GM21360 (cell line): ENCODE data around the gene FMOD.
A peak's percentile ranks its signal among the peaks of the same experiment; 100 is the strongest.
"Not testable (repeated sequence)": the region's sequence is repeated elsewhere in the genome, so short reads cannot be mapped to it uniquely, and the experiment has no call there.

Experiments
- ATAC-seq: cut with Tn5 transposase; IDR thresholded peaks from one replicate; pipeline ENCODE4 v1.9.1; 2021; ENCODE audit warnings: mild to moderate bottlenecking, moderate library complexity; ENCODE audit not compliant: unreplicated experiment

FMOD gene

DNA sequence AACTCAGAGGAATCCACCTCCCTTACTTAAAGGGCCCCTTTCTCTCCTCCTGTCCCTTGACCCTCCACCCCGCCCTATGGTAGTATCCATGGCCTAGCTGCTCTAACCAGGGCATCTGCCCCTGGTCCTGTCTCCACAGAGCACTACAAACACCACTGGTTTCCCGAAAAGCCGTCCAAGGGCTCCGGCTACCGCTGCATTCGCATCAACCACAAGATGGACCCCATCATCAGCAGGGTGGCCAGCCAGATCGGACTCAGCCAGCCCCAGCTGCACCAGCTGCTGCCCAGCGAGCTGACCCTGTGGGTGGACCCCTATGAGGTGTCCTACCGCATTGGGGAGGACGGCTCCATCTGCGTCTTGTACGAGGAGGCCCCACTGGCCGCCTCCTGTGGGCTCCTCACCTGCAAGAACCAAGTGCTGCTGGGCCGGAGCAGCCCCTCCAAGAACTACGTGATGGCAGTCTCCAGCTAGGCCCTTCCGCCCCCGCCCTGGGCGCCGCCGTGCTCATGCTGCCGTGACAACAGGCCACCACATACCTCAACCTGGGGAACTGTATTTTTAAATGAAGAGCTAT lies 43.9 kb downstream of the FMOD start:
- no peak for ATAC-seq

DNA sequence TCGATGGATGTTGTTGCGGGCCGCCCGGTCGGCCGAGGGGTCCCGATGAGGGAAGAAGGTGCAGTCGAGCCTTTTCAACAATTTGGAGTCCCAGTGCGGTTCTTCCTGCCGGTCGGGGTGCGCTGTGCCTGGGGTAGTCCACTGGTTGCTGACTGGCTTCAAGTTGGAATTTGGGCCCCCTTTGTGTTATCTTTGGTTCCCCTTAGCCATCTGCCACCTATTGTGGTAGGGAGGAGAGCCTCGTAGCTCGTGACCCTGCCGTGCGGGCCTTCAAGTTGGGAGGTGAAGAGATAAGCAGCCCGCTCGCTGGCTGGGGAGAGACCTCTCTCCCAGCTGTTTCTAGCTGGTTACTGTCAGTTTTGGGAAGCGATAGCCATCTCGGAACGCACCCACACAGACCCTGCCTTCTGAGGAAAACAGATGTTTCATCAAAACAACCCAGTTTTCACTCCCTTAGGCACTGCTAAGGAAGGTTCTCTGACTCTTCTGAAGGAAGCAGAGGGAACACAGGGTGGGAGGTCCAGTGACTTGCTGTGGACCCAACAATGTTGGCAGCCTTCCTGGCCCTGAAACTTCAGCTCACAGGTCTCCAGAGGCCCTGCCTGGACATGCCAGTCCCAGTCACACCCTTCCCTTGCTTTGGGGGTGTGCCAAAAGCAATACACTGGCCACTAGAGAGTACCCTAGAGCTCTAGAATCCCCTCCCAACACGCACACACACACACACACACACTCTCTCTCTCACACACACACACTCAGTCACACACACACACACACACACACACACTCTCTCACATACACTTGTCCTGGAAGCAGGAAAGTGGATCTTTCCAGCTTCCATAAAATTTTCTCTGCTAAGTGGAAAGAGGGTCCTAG lies 44.6 kb downstream of the FMOD start:
- no peak for ATAC-seq

DNA sequence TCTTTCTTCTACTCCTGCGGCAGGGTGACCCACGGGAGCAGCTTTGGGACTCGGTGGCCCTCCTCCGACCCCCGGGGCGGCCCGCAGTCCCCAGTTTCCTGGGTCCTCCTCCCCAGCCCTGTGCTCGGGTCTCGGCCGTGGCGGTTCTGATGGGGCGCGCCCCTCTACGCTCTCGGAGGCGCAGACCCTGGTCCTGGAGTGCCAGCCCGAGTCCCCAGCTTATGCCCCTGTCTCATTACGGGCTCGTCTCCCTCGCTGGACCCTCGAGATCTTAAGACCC lies 45.2 kb downstream of the FMOD start:
- no peak for ATAC-seq

DNA sequence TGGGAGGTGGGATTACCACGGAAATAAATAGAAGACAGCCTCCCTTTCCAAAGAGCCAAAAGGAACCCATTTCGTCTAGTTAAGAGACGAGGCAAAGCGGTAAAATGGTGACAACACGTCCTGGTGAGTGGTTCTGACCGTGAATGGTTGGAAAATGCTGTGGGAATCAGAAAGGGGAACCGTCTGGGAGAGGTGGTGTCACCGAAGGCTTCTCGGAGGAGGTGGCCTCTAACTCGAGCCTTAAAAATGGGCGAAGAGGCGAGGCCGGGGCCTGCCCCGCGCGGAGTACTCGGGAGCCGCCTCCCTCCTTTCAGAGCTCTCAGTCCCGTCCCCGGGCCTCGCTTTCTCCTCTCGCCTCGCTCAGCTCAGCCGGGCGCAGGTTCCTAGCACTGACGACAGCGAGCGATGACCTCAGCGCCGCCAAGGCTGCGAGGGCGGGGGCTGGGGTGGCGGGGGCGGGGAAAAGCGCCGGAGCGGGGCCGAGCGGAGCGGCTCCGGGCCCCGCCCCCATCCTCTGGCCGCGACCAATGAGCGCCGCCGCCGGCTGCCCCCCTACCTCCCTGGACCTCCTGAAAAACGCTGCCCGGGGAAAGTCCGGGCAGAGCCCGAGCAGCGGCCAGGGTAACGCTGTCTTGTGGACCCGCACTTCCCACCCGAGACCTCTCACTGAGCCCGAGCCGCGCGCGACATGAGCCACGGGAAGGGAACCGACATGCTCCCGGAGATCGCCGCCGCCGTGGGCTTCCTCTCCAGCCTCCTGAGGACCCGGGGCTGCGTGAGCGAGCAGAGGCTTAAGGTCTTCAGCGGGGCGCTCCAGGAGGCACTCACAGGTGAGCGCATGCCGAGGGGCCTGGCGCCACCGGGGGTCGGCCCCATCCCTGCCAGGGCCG lies 45.8 kb downstream of the FMOD start, which contains the start of gene BTG2:
Gene BTG2, plus strand, starts transcription at position 601 of the 890 bp plus-strand sequence. Its CDS starts 88 bp downstream, at position 689.
- ATAC-seq = peak; percentile 61

DNA sequence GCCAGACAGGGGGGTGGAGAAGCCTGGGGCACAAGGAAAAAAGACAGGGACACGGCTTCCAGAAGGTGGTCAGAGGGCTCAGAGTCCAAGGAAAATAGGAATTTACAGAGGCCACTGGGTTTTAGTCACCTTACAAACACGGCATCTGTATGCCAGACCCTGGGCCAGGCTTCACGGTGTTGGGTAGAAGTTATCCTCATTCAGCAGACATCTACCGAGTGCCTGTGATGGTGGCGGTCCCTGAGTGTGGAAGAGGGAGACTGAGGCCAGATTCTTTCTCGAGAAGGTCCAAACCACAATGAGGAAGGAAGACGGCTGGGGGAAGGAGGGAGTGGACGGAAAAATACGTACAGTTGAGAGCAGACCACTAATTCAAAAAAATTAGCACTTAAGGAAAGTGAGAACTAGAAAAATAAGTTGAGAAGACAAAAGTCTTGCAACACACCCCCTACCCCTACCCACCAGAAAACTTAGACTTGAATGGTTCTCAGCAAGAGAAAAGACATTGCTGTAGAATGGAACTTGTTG lies 46.5 kb downstream of the FMOD start:
- ATAC-seq = no peak

DNA sequence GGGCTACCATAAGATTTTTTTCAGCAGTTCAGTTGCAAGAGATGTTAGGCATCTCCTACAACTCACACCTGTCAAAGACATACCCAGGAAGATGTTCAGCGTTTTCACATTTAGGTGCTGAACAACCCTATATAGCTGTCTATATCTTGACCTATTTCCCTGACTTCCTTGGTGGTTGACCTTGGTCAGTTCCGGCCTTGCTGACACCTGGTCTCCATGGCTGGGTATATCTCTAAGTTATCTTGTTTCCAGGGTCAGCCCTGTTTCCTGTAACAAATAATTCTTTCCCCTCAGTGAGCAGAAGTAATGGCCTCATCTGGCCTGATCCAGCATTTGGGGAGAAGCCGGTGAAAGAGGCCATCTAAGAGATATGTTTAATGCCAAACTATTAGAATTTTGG lies 48.0 kb downstream of the FMOD start:
- ATAC-seq = no peak

DNA sequence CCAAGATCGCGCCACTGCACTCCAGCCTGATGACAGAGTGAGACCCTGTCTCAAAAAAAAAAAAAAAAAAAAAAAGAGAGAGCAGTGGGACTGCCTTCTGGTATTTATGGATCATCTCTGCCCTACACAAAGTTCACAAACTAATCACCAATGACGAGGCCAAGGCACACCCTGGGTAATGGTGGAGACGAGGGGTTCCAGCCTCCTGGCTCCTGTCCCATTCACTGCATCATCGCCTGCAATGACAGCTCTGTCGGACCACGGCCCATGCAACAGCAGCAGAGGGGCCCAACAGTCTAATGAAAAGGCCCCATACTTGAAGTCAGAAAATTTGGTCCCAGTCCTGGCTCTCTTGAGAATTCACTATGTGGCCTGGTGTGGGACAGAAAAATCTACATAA lies 48.5 kb downstream of the FMOD start:
- ATAC-seq = no peak

DNA sequence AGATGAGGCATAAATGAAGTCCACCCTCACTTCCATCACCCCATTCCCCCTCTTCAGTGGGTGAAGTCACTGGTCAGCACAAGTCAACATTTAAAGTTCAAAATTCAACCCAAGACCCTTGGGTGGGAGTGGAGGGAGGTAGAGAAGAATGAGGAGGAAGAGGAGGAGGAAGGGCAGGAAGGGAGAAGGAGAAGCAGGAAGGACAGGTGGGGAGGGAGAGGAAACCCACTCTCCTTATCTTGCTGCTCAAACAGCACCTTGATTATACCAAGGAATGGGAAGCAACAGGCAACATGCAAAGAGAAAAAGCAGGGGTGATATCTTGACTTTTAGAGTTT lies 49.6 kb downstream of the FMOD start:
- no peak for ATAC-seq

DNA sequence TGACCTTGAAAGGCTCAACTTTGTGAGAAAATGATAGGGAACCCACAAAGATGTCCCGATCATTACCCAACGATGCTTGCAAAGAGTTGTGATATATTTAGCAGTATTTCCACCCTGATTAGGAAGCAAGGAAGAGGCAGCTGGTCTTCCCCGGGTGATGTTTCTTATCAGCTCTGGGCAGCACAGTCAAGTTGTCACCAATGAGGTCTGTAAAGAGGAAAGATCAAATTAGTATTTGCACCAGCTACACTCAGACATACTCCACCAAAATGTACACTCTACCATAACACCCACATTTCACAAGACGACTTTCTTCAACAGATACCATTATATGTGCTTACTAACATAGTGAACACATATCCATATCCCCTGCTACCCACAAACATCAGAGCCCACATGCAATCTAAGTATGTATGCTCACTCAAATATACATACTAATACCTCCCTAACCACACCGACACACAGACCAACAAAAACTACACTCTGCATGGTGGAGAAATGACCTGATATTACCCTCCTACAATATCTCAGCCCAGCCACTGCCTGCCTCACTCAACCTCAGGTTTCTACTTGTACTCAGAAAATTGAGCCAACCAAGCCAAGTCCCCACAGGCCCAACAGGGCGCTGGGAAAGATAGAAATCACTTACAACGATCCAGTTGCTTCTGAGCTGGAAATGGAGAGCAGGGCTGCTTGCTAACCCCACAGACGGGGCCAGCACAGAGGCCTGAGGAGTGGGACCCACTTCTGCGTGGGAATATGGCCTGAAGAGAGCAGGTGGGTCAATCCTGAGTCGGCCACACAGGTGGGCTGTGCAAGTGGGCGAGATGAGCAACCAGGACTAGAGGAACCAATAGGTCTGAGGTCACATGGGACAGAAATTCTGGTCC lies 50.2 kb downstream of the FMOD start:
- no peak for ATAC-seq

DNA sequence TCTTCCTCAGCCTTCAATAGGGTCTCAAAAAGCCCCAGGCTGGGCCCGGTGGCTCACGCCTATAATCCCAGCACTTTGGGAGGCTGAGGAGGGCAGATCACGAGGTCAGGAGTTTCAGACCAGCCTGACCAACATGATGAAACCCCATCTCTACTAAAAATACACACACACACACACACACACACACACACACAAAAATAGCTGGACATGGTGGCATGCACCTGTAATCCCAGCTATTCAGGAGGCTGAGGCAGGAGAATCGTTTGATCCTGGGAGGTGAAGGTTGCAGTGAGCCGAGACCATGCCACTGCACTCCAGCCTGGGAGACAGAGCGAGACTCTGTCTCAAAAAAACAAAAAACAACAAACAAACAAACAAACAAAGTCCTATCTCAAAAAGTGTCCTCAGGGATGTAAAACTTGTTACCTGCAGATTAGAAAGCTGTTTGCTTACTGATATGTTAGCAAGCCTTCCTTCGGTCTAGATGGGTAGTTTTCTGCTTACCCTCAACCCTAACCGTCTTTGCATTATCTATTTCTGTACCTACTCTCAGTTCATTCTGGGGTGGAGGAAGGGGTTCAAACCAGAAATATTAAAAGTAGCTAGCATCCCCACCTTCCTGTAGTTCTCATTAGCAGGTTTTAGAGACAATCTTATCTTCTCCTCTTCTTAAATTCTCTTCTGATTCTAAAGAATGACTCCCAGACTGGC lies 51.0 kb downstream of the FMOD start:
- ATAC-seq = not testable (repeated sequence)

DNA sequence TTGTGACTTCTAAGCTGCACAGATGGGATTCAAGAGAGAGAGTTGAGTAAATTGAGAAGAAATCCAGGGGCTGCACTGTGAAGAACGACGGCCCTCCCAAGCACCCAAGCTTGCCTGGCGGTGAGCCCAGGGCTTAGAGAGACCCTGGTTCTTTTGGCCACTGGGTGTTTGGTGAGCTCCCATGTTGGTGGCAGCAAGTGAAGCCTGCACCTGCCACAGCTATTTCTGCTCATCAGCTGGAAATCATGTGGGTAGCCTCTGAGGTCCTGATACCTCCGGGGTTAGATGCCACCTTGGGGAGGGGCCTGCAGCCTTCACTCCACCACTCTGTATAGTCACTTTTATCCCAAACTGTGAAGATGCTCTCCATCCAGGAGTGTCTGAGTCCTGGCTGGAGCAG lies 51.8 kb downstream of the FMOD start:
- no peak for ATAC-seq

DNA sequence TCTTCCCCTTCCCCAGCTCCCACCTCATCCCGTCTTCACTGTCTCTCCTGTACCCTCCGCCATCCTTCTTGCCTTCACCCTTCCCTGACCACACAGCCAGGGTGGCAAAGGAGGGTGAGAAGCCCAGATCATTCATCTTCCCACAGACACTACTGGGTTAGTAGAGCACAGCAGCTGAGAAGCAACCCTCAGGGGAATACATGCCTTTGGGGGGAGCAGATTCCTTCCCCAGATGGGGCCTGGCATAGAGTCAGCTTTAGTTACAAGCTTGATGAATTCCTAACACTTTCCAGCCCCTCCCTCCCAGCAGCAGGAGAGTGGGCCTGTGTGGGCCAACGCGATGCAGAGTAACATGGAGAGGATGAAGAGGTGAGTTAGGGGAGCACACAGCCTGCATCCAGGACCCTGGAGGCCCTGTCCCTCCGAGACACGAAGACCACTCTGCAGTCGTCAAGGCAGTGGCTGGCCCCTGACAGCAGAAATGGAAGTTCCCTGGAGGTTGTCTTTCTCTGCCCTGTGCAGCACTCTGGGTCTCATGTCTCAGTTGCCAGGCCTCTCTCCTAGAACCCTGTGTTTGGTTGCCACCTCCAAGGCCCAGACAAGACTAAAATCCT lies 54.4 kb downstream of the FMOD start:
- no peak for ATAC-seq

DNA sequence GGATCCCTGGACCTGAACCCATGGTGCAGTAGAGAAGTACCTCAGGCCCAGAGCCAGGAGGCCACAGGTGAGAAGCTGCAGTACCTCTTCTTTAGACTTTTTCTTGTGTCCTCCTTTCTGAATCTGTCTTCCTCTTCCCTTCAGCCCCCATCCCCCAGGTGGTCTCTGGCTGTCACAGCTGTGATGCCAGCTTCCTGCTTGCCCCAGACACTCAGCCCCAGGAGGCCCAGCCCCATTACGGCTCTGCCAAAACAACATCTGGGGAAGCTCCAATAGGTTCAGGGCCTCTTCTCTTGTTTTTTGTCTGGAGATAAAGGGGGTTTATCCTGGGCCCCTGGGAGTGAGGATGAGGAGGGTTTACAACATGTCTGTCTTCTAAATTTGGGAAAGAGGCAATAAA lies 55.1 kb downstream of the FMOD start:
- no peak for ATAC-seq

DNA sequence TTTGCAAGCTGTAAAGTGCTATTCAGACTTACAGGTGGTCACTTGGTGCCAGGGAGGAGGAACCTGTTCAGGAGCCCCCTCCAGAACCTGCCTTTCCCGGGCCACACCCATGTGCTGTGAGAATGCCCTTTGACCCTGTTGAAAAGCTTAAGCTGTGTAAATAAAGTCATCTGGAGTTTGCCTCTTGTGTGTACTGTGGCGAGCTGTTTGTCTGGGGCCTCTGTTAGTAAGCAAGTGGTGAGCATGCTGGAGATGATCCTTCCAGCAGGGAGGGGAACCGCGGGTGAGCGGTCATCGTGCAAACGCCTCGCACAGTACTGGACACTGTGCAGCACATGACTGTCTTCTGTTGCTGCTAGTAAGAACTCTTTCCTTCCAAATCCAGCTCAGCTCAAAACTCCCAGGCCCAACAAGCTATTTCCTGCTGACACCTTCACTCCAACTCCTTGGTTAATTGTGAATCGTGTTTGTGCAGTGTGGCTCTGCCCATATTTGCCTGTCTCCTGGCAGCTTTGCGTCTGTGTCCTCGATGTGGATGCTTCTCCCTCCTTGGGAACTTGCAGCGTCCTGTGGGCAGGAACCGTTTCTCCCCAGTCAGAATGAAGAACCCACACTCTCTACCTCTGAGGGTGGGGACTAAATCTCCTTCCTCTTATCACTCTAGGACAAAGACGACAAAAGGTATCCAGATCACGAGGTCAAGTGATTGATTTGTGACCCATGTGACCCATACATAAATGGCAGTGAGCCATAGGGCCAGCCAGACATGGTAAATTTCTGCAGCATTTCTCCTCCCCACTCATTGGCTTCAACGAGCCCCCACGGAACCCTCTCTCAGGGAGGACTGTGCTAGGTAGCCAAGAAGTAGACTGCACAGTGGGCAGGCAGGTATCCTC lies 59.5 kb downstream of the FMOD start:
- ATAC-seq = no peak
